Endothelial cell of umbilical vein (primary cell): ENCODE measurements around the gene TNS1. TPM values are rescaled to one million over a fixed set of nuclear protein-coding genes. Genes with fewer than 3 reads are reported as not detected.

ENCODE experiments used
- BruUV-seq: library from RNA; stranded (reverse); fragments of 400-500 nt; replicated peaks from 2 replicates; lab custom pipeline; 2021; lab: Mats Ljungman, UMichigan
- CTCF ChIA-PET: fragments of 300-600, 350-600 bp; sonication (Branson Sonifier 250); formaldehyde crosslinking; loops from one replicate; lab custom pipeline; 2021; ENCODE audit warnings: antibody characterized with exemption, inconsistent platforms; lab: Charles Lee
- POLR2A ChIA-PET: fragments of 300-600, 350-600 bp; sonication (Branson Sonifier 250); formaldehyde crosslinking; loops from one replicate; lab custom pipeline; 2021; ENCODE audit warnings: antibody characterized with exemption, inconsistent platforms; lab: Charles Lee
- DNase-seq: peaks from one replicate; pipeline ENCODE4 v3.0.0-alpha.2; 2011; ENCODE audit warnings: low read depth, low spot score
- FAIRE-seq: peaks from 2 replicates; lab custom pipeline; 2011; peaks lifted over from hg19 to GRCh38; lab: Jason Lieb, UNC
- H2AFZ ChIP-seq: 2 replicates; pipeline ENCODE4 v1.6.0; 2012; ENCODE audit warnings: low read depth, low read length, control low read depth, inconsistent platforms
- H3K27ac ChIP-seq: 2 replicates; pipeline ENCODE4 v1.5.1; 2011; ENCODE audit warnings: low read depth, mild to moderate bottlenecking, control low read depth, low read length, moderate library complexity; ENCODE audit not compliant: insufficient read depth
- H3K27me3 ChIP-seq, 2 experiments: 2 replicates each; pipeline versions ENCODE4 v1.6.0 to v1.6.1; 2011; ENCODE audit warnings: low read length in 2 of 2, mixed read lengths in 1 of 2; ENCODE audit not compliant: control insufficient read depth in 2 of 2, insufficient read depth in 2 of 2
- H3K36me3 ChIP-seq, 2 experiments: 2 replicates in 1 of 2; 3 replicates in 1 of 2; pipeline ENCODE4 v1.5.1; 2011; ENCODE audit warnings: low read length in 2 of 2, mild to moderate bottlenecking in 1 of 2, moderate library complexity in 1 of 2; ENCODE audit not compliant: control insufficient read depth in 2 of 2, insufficient read depth in 2 of 2; ENCODE audit errors: extremely low read depth in 1 of 2
- H3K4me1 ChIP-seq: 3 replicates; pipeline ENCODE4 v1.5.1; 2011; ENCODE audit warnings: mild to moderate bottlenecking, low read length; ENCODE audit not compliant: control insufficient read depth, insufficient read depth; ENCODE audit errors: extremely low read depth
- H3K4me2 ChIP-seq: 2 replicates; pipeline ENCODE4 v1.6.1; 2011; ENCODE audit warnings: low read length, control low read depth, mixed read lengths; ENCODE audit not compliant: insufficient read depth
- H3K4me3 ChIP-seq, 3 experiments: fragments of 200-600 bp in 1 of 3; sonication (generic), shearing (Covaris generic) in 1 of 3; replicated peaks in 1 of 3; 2 replicates each; pipeline ENCODE4 v1.5.1; 2011 to 2016; ENCODE audit warnings: control low read depth in 3 of 3, low read length in 3 of 3, mild to moderate bottlenecking in 2 of 3, inconsistent platforms in 1 of 3, low read depth in 1 of 3, moderate library complexity in 1 of 3; ENCODE audit not compliant: insufficient read depth in 1 of 3
- H3K79me2 ChIP-seq: 2 replicates; pipeline ENCODE4 v1.6.0; 2012; ENCODE audit warnings: low read length, inconsistent platforms; ENCODE audit not compliant: control insufficient read depth, insufficient read depth
- H3K9ac ChIP-seq: replicated peaks from 2 replicates; pipeline ENCODE3; 2011; ENCODE audit warnings: low read length, control low read depth; ENCODE audit not compliant: insufficient read depth; ENCODE audit errors: extremely low read depth
- H3K9me1 ChIP-seq: replicated peaks from 3 replicates; pipeline ENCODE4 v1.6.0; 2011; ENCODE audit warnings: mild to moderate bottlenecking, low read length; ENCODE audit not compliant: control insufficient read depth, insufficient read depth; ENCODE audit errors: extremely low read depth
- H3K9me3 ChIP-seq: replicated peaks from 2 replicates; pipeline ENCODE4 v1.5.1; 2012; ENCODE audit warnings: low read length, inconsistent platforms; ENCODE audit not compliant: control insufficient read depth, insufficient read depth
- H4K20me1 ChIP-seq: replicated peaks from 2 replicates; pipeline ENCODE3; 2011; ENCODE audit warnings: mild to moderate bottlenecking, low read length; ENCODE audit not compliant: control insufficient read depth, insufficient read depth; ENCODE audit errors: extremely low read depth
- CTCF ChIP-seq, 2 donors: IDR thresholded peaks; 1 replicate in 1 of 2; 2 replicates in 1 of 2; pipeline ENCODE4 v1.5.1; 2011; ENCODE audit warnings: low read length in 2 of 2, mild to moderate bottlenecking in 2 of 2, moderate library complexity in 2 of 2, control low read depth in 1 of 2, inconsistent platforms in 1 of 2, low read depth in 1 of 2; ENCODE audit not compliant: insufficient read depth in 1 of 2; ENCODE audit errors: extremely low read depth in 1 of 2
- EZH2 ChIP-seq: IDR thresholded peaks from 2 replicates; pipeline ENCODE4 v1.6.1; 2012; ENCODE audit warnings: borderline replicate concordance, low read depth, mild to moderate bottlenecking, moderate library complexity, low read length, inconsistent platforms; ENCODE audit not compliant: severe bottlenecking
- FOS ChIP-seq: IDR thresholded peaks from 2 replicates; pipeline ENCODE4 v1.6.1; 2011; ENCODE audit warnings: mild to moderate bottlenecking, low read length, moderate library complexity, borderline replicate concordance; ENCODE audit not compliant: insufficient read depth
- GATA2 ChIP-seq: IDR thresholded peaks from 2 replicates; pipeline ENCODE4 v1.7.0; 2011; ENCODE audit warnings: low read depth, mild to moderate bottlenecking, moderate library complexity, mixed read lengths, low read length; ENCODE audit not compliant: insufficient read length, insufficient read depth
- JUN ChIP-seq: IDR thresholded peaks from 2 replicates; pipeline ENCODE4 v1.6.1; 2011; ENCODE audit warnings: borderline replicate concordance, low read depth; ENCODE audit not compliant: insufficient read length, insufficient read depth
- MAX ChIP-seq: IDR thresholded peaks from 2 replicates; pipeline ENCODE4 v1.6.1; 2011; ENCODE audit not compliant: insufficient read depth, insufficient read length
- MYC ChIP-seq: IDR thresholded peaks from one replicate; pipeline ENCODE4 v1.6.1; 2011; ENCODE audit warnings: mild to moderate bottlenecking, low read depth, low read length
- POLR2A ChIP-seq: IDR thresholded peaks from 2 replicates; pipeline ENCODE4 v1.6.1; 2012; ENCODE audit warnings: low read depth, mild to moderate bottlenecking, control low read depth, low read length
- POLR2AphosphoS5 ChIP-seq: IDR thresholded peaks from 2 replicates; pipeline ENCODE4 v1.6.1; 2012; ENCODE audit warnings: low read depth, mild to moderate bottlenecking, control low read depth, low read length, moderate library complexity; ENCODE audit not compliant: insufficient read depth
- dilution Hi-C: fragments of 300-500 bp; cut with MboI; formaldehyde crosslinking; loops from one replicate; pipeline ENCODE4 v1.15.0; 2019; ENCODE audit warnings: low sequenced_read_pairs; ENCODE audit not compliant: extremely low pct_ligation_motif_present
- intact Hi-C: fragments of 100-400 bp; cut with micrococcal nuclease; formaldehyde crosslinking; loops from one replicate; pipeline ENCODE4 v1.10.0; 2022
- polyA plus RNA-seq, 4 experiments: library from polyadenylated mRNA; depleted of rRNA in 3 of 4; stranded (reverse) in 3 of 4; unstranded in 1 of 4; fragments of >200 nt; gene quantifications; 2 replicates each; pipeline versions ENCODE4 v1.2.1 to v1.2.3, GENCODE V29; 2011 to 2012; ENCODE audit warnings: missing spikeins in 1 of 4
- total RNA-seq: library from RNA; stranded (reverse); gene quantifications from 2 replicates; pipeline ENCODE4 v1.2.3, GENCODE V29; 2021

The TNS1 gene
- total and polyA plus RNA-seq, 2 donors (not counting 3 experiments of a cell fraction or from before 2014, with no cell fraction given) = 11.0 to 52.1 TPM

GRCh38 chr2:217939220-217939619 is 63.6 kb downstream of the TNS1 start:
- H3K79me2 ChIP-seq = no peaks in the 10 kb centered on the region
- no peak for FAIRE-seq
- H3K9ac ChIP-seq = no peak overlapping the region
- CTCF ChIA-PET = no interaction called here
- no peaks in the 10 kb centered on the region for H3K36me3 ChIP-seq
- no peaks in the 10 kb centered on the region for H3K9me1 ChIP-seq
- dilution Hi-C loops (no loop called here), intact Hi-C loops (no loop called here)
- no peak overlapping the region for H3K4me3 ChIP-seq
- POLR2A ChIA-PET = no interaction called here
- H3K4me2 ChIP-seq = no peak overlapping the region
- TF ChIP-seq MYC (no peak), CTCF (IDR thresholded peaks at IDR 0.05; ENCODE audit: extremely low read depth in 1 of 2, insufficient read depth in 1 of 2, low read depth in 1 of 2, low read length in 2 of 2) (no peak), FOS (no peak)
- H3K4me1 ChIP-seq = peaks cover 35% of the 10 kb centered on the region
- BruUV-seq = no TSS peak
- H3K27me3 ChIP-seq = no peaks in the 10 kb centered on the region
- H4K20me1 ChIP-seq = no peaks in the 10 kb centered on the region
- DNase-seq = no peak
- H2AFZ ChIP-seq = no peak overlapping the region
- H3K27ac ChIP-seq = no peak overlapping the region
- no peaks in the 10 kb centered on the region for H3K9me3 ChIP-seq

- no peak overlapping the region for H3K4me2 ChIP-seq
- no peaks in the 10 kb centered on the region for H3K79me2 ChIP-seq
- no peaks in the 10 kb centered on the region for H4K20me1 ChIP-seq
- no peaks in the 10 kb centered on the region for H3K36me3 ChIP-seq
- ChIA-PET POLR2A (no interaction called here), CTCF (interaction anchor here (0.9 to 1.0 kb wide), 3 partner anchors 51 to 56 kb away, joined by 3 read pairs; no protein-coding TSS in a partner anchor)
- no TSS peak for BruUV-seq
- no peak overlapping the region for H3K4me3 ChIP-seq
- peaks cover 42% of the 10 kb centered on the region for H3K4me1 ChIP-seq
- FAIRE-seq (no peak), DNase-seq (no peak)
- intact Hi-C loops (no loop called here), dilution Hi-C loops (no loop called here)
- TF ChIP-seq POLR2AphosphoS5 = no peak
- no peak for TF ChIP-seq POLR2A
- no peak for TF ChIP-seq JUN
- no peak for TF ChIP-seq MAX
- TF ChIP-seq MYC = no peak
- TF ChIP-seq GATA2 = no peak
- TF ChIP-seq FOS = no peak
- no peak for TF ChIP-seq CTCF (IDR thresholded peaks at IDR 0.05; ENCODE audit: extremely low read depth in 1 of 2, insufficient read depth in 1 of 2, low read depth in 1 of 2, low read length in 2 of 2)
- no peak for TF ChIP-seq EZH2
- no peak overlapping the region for H2AFZ ChIP-seq
- H3K27ac ChIP-seq = peak overlapping the region; percentile 70
- no peak overlapping the region for H3K9ac ChIP-seq
- H3K9me1 ChIP-seq = no peaks in the 10 kb centered on the region
- H3K9me3 ChIP-seq = no peaks in the 10 kb centered on the region
- H3K27me3 ChIP-seq = no peaks in the 10 kb centered on the region
Measured at GRCh38 chr2:217938036-217938435, 64.8 kb downstream of the TNS1 start.
